GM10847 (cell line): ENCODE data around the gene ETV5.

ENCODE experiments used
- POLR2A ChIP-seq: IDR thresholded peaks from 2 replicates; pipeline ENCODE4 v1.6.1; 2011; ENCODE audit not compliant: insufficient read length; ENCODE audit errors: extremely low read depth

The ETV5 gene

DNA sequence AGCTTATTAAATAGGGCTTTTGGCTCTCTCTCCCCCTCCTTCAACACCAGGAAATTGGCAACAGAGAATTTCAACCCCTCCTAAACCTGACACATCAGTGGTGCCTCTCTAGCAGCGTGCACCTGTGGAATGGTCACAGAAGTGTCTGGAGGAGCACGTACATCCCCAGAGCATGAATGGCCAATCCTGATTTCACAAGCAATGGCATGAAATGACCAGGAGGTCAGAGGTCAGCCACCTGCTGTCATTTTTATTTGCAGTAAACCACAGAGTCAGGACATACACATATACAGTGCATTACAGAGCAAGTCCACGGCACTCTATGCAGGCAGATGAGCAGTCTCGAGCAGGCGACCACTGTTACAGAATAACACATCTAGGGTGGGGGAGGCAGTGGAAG, 25.1 kb upstream of the ETV5 start:
- no peak for TF ChIP-seq POLR2A

DNA sequence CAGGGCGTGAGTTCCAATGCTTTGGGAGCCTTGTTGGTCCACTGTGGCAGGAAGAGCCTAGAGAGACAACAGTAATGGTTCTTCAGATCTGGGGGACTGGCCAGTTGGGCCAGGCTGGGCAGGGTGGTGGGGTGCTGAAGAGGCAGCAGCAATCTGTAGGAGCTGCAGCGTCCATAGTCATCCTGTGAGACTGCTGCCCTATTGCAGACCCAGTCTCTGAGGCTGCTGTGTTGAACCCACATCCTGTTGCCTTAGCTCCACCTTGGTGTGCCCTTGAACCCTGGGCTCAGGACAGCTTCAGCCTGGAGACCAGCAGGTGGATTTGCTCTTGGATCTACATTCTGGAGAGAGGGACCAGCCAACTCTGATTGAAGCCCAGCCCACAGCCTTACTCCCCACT, 23.6 kb upstream of the ETV5 start:
- TF ChIP-seq POLR2A: no peak

DNA sequence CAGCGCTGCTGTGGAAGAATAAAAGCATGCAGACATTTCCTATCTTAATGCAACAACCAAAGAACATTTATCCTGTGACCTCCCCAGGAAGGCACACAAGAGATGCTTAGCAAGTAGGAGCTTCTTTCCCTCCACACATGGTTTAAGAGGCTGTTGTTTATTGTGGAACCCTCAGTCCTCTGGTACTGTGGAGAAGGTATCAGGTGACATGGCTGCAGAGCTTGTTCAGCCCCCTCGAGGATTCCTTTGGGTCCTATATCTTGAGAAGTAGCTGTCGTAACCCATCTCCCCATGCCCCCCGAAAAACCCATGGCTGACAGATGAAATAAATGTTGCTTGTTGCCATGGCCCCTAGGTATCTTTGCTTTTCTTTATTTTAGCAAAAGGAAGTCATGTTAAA, 20.3 kb upstream of the ETV5 start:
- TF ChIP-seq POLR2A: no peak

DNA sequence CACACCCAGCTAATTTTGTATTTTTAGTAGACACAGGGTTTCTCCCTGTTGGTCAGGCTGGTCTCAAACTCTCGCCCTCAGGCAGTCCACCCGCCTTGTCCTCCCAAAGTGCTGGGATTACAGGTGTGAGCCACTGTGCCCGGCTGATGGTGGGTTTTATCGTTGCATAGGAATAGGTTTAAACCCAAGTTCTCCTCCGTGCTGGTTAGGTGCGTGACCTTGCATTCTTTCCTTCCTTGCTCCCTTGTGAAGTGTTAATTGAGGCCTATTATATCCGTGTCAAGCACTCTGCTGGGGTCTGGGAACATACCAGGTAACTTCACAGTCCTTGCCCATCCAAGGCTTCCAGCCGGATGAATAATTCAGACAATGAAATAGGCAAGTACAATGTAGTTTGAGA, 19.3 kb upstream of the ETV5 start:
- TF ChIP-seq POLR2A: no peak

DNA sequence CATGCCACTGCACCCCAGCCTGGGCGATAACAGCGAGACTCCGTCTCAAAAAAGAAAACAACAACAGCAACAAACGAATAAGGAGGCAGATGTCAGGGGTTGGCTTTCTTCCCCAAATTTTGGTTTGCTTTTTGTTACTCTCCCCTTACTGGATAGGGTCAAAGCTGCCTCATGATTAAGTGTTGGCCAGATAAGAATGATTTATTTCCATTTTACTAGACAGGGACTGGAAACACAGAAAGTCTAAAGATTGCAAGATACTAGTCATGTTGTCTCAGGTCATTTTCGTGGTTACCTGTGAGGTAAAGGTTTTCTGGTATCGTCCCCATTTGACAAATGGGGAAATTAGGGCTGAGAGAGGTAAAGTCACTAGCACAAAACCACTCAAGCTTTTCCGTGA, 18.6 kb upstream of the ETV5 start:
- no peak for TF ChIP-seq POLR2A

DNA sequence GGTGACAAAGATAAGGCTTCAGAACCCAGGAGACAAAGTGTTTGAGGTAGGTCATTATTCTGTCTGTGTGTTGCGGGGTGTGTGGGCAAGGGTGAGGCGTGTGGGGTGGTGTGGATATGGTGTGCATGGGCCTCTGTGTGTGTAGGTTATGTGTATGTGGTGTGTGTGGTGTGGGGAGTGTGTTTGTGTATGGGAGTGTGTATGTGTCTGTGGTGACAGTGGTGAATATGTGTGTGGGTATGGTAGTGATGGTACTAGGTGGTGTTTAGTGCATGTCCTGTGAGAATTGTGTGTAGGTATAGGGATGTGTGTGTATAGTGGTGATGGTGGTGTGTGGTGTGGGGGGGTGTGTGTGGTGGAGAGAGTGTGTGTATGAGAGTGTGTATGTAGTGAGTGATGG, 16.2 kb upstream of the ETV5 start:
- TF ChIP-seq POLR2A: no peak

DNA sequence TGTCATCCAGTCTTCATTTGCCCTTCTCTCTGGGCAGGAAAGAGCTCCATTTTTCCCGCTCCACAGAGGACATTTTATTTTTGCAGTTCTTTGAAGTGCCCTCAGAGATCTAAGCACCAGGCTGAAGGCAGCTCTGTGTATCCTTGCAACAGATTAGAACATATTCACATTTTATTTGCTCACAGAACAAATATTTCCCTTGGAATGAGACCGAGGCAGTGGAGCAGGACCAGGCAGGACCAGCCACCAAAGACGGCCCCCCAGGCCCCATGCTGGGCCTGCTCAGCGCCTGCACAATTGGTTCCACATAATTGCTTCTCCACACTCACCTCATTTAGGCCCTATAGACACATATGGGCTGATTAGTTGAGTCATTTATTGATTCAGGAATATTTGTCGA, 15.7 kb upstream of the ETV5 start:
- TF ChIP-seq POLR2A: no peak

DNA sequence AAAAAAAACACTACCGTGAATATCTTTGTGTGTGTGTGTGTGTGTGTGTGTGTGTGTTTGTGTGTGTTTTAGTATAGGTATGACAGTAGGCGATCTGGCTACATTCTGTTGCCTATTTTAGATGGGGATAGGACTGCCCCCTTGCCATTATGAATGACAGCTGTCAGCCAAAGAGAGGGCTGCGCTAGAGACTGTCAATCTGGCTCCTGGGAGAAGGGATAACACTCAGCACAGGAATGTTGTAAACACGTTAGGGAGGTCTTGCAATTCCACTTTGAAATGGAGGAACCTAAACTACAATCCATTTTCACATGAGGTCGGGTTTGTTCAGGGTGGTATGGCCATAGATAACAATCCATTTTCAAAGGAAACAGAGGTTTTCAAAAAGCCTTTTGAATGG, 14.1 kb upstream of the ETV5 start:
- no peak for TF ChIP-seq POLR2A

DNA sequence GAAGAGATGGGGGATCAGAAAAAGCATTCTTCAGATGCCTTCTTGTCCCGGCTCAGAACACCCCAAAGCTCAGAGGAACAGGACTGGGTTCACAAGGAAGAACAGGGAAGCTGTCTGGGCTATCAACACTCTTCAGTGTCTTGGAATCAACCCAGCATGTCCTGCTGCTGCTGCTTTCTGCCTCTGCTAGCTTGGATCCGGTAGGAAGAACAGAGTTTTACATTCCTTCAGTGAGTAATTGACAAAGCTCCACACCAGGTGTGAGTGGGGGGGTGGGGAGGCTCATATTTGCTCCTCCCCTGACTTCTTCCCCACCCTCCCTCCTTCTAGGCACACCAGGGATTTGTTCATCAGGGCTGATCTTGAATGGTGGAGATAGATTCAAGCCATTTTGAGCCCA, 13.1 kb upstream of the ETV5 start:
- TF ChIP-seq POLR2A: no peak

DNA sequence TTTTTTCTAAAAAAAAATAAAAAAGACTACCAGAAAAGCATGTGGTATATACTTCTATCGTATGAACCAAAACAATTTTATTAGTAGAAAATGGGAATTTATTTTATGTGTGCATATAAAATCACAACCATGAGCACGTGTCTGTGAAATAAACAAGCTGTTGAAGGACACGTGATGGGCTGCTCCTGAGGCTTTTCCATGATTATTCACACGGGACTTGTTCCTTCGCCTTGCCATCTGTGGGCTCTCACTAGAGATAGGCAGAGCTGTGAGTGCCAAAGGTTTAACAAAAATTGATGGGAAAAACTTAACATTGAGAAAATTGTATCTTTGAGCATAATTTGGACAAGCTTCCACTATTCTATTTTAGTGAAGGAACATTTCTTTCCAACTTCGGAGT, 12.4 kb upstream of the ETV5 start:
- no peak for TF ChIP-seq POLR2A

DNA sequence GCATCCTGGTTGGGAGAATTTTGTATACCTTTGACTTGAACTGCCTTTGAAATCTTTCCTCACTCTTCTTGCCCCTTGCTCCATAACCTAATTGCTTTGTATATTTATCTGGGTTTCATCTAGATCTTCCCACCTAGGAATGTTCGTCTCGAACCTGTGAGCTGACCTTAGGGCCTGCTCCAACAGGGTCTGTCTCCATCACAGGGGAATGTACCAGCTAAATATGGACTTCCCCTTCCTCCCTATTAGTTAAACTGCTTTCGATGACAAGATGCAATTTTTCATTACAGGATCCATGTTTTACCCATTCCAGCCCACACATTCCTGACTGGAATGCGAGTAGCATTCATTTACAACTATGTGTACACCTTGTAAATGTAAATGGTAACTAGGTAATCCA, 10.6 kb upstream of the ETV5 start:
- TF ChIP-seq POLR2A: no peak

DNA sequence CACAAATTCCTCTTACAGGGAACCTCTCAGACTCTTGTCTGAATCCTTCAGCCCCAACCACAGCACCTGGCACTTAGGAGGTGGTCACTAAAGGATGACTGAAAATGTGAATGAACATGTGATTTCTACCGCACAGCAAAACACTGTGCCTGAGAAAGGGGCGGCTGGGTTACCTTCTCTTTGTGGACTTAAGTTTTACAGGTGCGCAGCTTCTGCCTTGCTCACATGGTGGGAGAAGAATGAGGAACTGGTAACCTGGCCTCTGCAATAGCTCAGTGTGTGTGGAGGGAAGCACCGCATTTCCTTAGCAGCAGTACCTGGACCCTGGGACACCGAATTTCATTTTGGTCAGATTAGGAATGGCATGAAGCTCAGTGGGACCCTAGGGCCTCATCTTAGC, 9.8 kb upstream of the ETV5 start:
- TF ChIP-seq POLR2A: no peak

DNA sequence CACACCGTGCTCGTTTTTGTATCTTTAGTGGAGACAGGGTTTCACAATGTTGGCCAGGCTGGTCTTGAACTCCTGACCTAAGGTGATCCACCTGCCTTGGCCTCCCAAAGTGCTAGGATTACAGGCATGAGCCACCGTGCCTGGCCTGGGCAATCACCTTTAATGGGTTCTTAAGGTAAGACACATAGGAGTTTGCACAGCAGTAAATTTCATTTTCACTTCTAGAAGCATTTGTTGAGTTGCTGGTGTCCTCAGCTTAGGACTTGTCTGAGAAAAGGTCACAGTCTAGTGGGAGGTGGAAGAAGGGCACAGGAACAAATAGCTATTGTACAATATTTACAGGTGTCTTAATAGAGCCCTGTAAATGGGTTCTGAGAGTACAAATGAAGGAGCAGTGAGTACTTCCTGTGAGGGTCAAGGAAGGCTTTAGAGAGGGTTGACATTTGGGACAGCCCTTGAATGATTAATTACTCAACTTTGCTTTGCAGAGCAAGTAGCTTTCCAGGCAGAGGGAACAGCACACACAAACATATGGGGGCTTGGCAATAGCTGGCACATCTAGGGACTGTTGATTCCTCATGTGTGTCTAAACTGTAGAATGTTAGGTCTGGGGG, 8.7 kb upstream of the ETV5 start:
- no peak for TF ChIP-seq POLR2A

DNA sequence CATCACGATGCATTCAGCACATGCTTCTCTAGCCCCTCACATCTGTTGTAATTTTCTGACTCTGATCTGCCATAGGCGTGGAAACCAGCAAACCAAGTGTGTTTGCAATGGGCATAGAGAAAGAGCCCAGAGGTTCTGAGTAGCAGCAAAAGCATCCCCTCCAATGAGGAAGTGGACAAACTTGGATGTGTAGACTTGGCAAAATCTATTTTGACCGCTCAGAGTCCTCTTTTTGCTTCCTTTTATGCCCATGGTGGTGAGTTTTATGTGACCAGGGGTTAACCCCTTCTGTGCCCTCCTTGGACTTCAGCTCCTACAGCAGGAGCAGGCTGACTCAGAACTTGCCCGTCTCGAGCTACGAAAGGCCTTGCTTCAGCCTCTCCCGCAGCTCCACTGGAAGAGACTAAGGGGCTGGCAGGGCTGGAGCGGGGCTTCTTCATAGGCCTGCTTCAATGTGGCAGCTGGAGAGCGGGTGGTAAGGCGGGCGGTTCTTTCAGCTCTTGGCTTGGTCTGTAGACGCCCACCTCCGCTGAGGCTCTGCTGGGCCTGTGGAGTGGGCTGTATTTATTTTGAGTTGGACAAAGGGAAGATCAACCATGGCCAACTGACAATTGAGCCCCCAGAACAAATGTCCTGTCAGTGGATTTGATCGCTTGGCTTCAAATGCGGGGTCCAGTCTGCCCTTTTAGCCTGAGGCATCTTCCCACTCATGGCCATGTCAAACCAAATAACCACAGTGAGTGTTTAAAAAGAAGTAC, 6.5 kb upstream of the ETV5 start:
- TF ChIP-seq POLR2A: no peak

DNA sequence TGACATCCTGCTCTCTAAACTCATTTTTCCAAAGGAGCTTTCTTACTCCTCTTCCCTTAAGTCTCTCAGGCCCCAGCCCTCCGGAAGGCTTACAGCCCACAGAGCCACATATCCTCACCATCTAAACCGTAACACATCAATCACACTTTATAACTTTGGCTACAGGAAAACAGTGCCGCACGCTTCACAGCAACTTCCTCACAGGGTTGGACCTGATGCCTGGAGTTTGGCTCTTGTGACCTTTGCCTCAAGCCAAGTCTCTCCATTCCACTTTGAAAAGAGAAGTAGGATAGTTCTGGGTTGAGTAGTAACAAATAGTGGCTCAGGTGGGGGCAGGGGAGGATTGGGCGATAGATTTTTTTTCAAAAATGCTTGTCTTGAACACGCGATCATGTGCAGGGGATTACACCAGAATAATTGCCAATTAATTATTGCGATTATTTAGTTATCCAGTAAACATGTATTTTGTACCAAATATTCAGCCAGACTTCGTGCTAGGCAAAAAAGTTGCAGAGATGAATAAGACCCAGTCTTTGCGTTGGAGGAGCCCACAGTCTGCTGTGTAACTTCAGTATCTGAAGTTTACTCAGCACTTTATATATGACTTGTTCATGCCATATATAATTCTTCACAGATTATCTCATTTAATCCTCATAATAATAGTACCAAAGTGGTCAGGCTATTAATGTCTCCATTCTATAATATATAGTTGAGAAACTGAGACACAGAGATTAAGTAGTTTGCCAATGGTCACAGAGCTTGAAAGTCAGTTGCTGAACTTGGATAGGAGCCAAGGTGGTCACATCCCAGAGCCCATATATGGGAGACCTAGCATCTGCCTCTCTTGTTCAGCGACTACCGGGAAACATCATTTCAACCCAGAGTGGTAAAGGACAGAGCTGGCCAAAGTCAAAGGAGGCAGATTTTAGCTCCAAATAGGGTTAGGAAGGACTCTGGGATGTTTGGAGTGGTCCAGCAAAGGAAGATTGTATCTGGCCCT, 2.4 kb upstream of the ETV5 start:
- TF ChIP-seq POLR2A: no peak
